Peyer's patch (tissue), 4 donors: Measurements from ENCODE around the gene GFOD2.

Experiments
- POLR2A ChIP-seq, 2 donors: fragments of 450-650 bp; IDR thresholded peaks; one replicate each; pipeline ENCODE4 v1.5.1; 2017; ENCODE audit warnings: antibody characterized with exemption in 2 of 2, mild to moderate bottlenecking in 2 of 2, moderate library complexity in 2 of 2
- TF ChIP-seq, protein P1 (sequence below), 6 experiments: fragments of 450-650 bp in 4 of 6; fragments of 200-600 bp in 2 of 6; sonication (generic) in 1 of 6; IDR thresholded peaks; one replicate each; pipeline ENCODE4 v1.5.1; 2017 to 2019; ENCODE audit warnings: antibody characterized with exemption in 6 of 6, mild to moderate bottlenecking in 3 of 6, moderate library complexity in 1 of 6

DNA sequence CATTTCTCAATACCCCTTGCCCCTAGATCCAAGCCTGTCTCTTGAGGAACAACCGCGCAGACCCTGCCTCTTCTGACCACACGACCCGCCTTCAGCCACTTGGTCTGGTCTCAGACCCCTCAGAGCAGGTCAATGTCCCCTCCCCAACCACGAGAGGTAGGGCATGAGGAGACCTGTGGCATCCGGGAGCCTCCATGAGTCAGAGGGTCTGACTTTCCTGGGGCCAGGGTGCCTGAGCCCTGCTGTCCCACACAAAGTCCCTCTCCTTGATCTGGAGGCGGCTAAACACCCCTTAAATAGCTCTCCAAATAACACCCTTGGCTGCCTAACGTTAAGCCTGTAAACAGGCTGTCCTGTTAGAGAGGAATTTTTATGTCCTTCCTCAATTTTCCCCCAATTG lies 69.1 kb downstream of the GFOD2 start:
- no peak for TF ChIP-seq POLR2A (IDR thresholded peaks at IDR 0.05)
- TF ChIP-seq, protein P1, sequence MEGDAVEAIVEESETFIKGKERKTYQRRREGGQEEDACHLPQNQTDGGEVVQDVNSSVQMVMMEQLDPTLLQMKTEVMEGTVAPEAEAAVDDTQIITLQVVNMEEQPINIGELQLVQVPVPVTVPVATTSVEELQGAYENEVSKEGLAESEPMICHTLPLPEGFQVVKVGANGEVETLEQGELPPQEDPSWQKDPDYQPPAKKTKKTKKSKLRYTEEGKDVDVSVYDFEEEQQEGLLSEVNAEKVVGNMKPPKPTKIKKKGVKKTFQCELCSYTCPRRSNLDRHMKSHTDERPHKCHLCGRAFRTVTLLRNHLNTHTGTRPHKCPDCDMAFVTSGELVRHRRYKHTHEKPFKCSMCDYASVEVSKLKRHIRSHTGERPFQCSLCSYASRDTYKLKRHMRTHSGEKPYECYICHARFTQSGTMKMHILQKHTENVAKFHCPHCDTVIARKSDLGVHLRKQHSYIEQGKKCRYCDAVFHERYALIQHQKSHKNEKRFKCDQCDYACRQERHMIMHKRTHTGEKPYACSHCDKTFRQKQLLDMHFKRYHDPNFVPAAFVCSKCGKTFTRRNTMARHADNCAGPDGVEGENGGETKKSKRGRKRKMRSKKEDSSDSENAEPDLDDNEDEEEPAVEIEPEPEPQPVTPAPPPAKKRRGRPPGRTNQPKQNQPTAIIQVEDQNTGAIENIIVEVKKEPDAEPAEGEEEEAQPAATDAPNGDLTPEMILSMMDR (IDR thresholded peaks at IDR 0.05): no peak
